ENCODE results near the gene HOPX. TPM values are rescaled to one million over a fixed set of nuclear protein-coding genes. Genes with fewer than 3 reads are reported as not detected.

HOPX gene
- total and polyA plus RNA-seq, 2 of the 4 experiments (the other 2 are of a cell fraction), result 1.3 to 1.7 TPM

DNA sequence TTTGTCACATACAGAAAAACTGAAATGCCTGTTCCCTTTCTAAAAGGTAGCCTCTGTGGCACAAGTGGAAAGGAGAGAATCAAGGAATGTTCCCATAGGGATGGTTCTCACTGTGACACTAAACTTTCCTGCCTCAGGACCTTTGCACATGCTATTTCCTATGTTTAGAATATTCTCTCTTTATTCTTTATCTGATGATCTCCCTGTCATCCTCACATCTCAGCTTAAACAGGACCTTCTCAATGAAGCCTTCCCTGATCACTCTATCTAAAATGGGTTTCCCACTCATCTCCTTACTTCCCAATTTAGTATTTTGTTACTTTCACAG is 32.3 kb downstream of the HOPX start:
- Histone ChIP-seq H3K23ac (ENCODE audit: low read depth, low read length) (no peak overlapping the region), H2AFZ (replicated peaks; ENCODE audit: low read length, poor library complexity) (no peak overlapping the region), H4K8ac (ENCODE audit: low read depth in 2 of 2, low read length in 2 of 2) (no peak overlapping the region), H3K4me1 (ENCODE audit: control insufficient read depth, insufficient read depth, low read length) (peaks cover 2% of the 10 kb centered on the region; the same call in 1 of the 2 replicates), H2AK9ac (replicated peaks; ENCODE audit: low read depth, low read length, poor library complexity) (no peak overlapping the region), H2BK20ac (ENCODE audit: low read depth, low read length) (no peak overlapping the region), H3K36me3 (ENCODE audit: control insufficient read depth, insufficient read depth, low read length) (no peaks in the 10 kb centered on the region), H3K4me2 (ENCODE audit: low read depth, low read length) (no peak overlapping the region), H4K20me1 (ENCODE audit: insufficient read depth, low read length) (no peaks in the 10 kb centered on the region), H2AK5ac (ENCODE audit: low read depth, low read length) (no peak overlapping the region), H3K79me1 (ENCODE audit: low read depth in 1 of 2, low read length in 2 of 2) (no peaks in the 10 kb centered on the region), H2BK120ac (ENCODE audit: low read depth, low read length) (no peak overlapping the region), H4K91ac (ENCODE audit: insufficient read depth, low read depth, low read length) (no peak overlapping the region), H3K56ac (ENCODE audit: extremely low read depth, insufficient read depth, low read length) (no peak overlapping the region), H3K27ac (ENCODE audit: insufficient read depth, low read length) (no peak overlapping the region), H4K5ac (ENCODE audit: low read depth, low read length) (no peak overlapping the region), H3K9me3 (ENCODE audit: control insufficient read depth, insufficient read depth, low read length) (peaks cover 2% of the 10 kb centered on the region; the same call in 1 of the 2 replicates), H3K27me3 (ENCODE audit: control insufficient read depth, insufficient read depth, low read length) (peaks cover 2% of the 10 kb centered on the region; the same call in 1 of the 2 replicates), H2BK5ac (ENCODE audit: low read depth, low read length, poor library complexity, severe bottlenecking) (no peak overlapping the region), H3K18ac (ENCODE audit: low read depth, low read length) (no peak overlapping the region), H2BK15ac (ENCODE audit: low read depth, low read length) (no peak overlapping the region), H3K9ac (ENCODE audit: low read depth, low read length) (no peak overlapping the region), H3K14ac (replicated peaks; ENCODE audit: low read depth, low read length) (no peak overlapping the region), H3K4ac (ENCODE audit: low read depth, low read length) (no peak overlapping the region), H3K9me1 (ENCODE audit: insufficient read depth, low read length) (no peaks in the 10 kb centered on the region; the same call in 1 of the 2 replicates), H3K4me3 (ENCODE audit: insufficient read depth, low read depth, low read length) (no peak overlapping the region)
- no TSS peak for BruUV-seq (replicated peaks)
- CTCF ChIA-PET, result interaction anchor here (1.4 kb wide), 1 partner anchor 9 kb away, joined by 3 read pairs; no protein-coding TSS in a partner anchor
- intact Hi-C loops (cut with micrococcal nuclease) (no loop called here), in situ Hi-C loops (cut with MboI; ENCODE audit: low sequenced_read_pairs) (no loop called here), dilution Hi-C loops (cut with HindIII; ENCODE audit: low sequenced_read_pairs, unreplicated experiment) (no loop called here)
- TF ChIP-seq ELK1 (IDR thresholded peaks at IDR 0.05; ENCODE audit: borderline replicate concordance, low read depth, low read length), result no peak
- TF ChIP-seq, protein P1, sequence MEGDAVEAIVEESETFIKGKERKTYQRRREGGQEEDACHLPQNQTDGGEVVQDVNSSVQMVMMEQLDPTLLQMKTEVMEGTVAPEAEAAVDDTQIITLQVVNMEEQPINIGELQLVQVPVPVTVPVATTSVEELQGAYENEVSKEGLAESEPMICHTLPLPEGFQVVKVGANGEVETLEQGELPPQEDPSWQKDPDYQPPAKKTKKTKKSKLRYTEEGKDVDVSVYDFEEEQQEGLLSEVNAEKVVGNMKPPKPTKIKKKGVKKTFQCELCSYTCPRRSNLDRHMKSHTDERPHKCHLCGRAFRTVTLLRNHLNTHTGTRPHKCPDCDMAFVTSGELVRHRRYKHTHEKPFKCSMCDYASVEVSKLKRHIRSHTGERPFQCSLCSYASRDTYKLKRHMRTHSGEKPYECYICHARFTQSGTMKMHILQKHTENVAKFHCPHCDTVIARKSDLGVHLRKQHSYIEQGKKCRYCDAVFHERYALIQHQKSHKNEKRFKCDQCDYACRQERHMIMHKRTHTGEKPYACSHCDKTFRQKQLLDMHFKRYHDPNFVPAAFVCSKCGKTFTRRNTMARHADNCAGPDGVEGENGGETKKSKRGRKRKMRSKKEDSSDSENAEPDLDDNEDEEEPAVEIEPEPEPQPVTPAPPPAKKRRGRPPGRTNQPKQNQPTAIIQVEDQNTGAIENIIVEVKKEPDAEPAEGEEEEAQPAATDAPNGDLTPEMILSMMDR (conservative IDR thresholded peaks at IDR 0.05; ENCODE audit: low read depth, low read length), result no peak
- TF ChIP-seq, protein P2, sequence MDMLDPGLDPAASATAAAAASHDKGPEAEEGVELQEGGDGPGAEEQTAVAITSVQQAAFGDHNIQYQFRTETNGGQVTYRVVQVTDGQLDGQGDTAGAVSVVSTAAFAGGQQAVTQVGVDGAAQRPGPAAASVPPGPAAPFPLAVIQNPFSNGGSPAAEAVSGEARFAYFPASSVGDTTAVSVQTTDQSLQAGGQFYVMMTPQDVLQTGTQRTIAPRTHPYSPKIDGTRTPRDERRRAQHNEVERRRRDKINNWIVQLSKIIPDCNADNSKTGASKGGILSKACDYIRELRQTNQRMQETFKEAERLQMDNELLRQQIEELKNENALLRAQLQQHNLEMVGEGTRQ (IDR thresholded peaks at IDR 0.05; ENCODE audit: low read depth, low read length), result no peak
- TF ChIP-seq POLR2A (IDR thresholded peaks at IDR 0.05; ENCODE audit: low read depth, low read length), result no peak
- TF ChIP-seq MAFK (IDR thresholded peaks at IDR 0.05; ENCODE audit: low read depth, low read length), result no peak
- no peak for TF ChIP-seq SMC3 (IDR thresholded peaks at IDR 0.05; ENCODE audit: low read depth, low read length)
- TF ChIP-seq MAZ (IDR thresholded peaks at IDR 0.05; ENCODE audit: borderline replicate concordance, low read depth, low read length), result no peak
- no peak for TF ChIP-seq FOS (IDR thresholded peaks at IDR 0.05; ENCODE audit: low read depth, low read length)
- TF ChIP-seq RCOR1 (IDR thresholded peaks at IDR 0.05; ENCODE audit: insufficient replicate concordance, low read length), result no peak
- no peak for TF ChIP-seq CEBPB (IDR thresholded peaks at IDR 0.05; ENCODE audit: low read depth, low read length)
- no peak for TF ChIP-seq CHD1 (IDR thresholded peaks at IDR 0.05; ENCODE audit: low read depth, low read length)
- DNase-seq (no peak), ATAC-seq (ENCODE audit: low read depth) (no peak)
- POLR2A ChIA-PET (ENCODE audit: unreplicated experiment), result no interaction called here
